ENCODE results near the gene HIVEP1. TPM values are rescaled to one million over a fixed set of nuclear protein-coding genes. Genes with fewer than 3 reads are reported as not detected.
"Not testable (repeated sequence)": the region's sequence is repeated elsewhere in the genome, so short reads cannot be mapped to it uniquely, and the experiment has no call there.

HIVEP1 gene
- total RNA-seq, 1 donor from 2014 or later, result 25.7 TPM

- TF ChIP-seq CTCF (IDR thresholded peaks at IDR 0.05), result no peak
- no peaks in the 10 kb centered on the region for H3K27me3 ChIP-seq
- H3K9me3 ChIP-seq, result no peaks in the 10 kb centered on the region
- H3K4me3 ChIP-seq, result no peak overlapping the region
- ATAC-seq, result no peak
- H3K4me1 ChIP-seq, result no peaks in the 10 kb centered on the region
- DNase-seq, result no peak
- H3K27ac ChIP-seq, result no peak overlapping the region
- H3K36me3 ChIP-seq, result no peaks in the 10 kb centered on the region
- intact Hi-C loops (cut with DNase I), result no loop called here
These were observed 139.3 kb downstream of the HIVEP1 start for GRCh38 chr6:12151433-12151820.

GRCh38 chr6:12152023-12152970 lies 140.2 kb downstream of the HIVEP1 start:
- intact Hi-C loops (cut with DNase I), result no loop called here
- Histone ChIP-seq H3K4me3 (no peak overlapping the region), H3K27me3 (no peaks in the 10 kb centered on the region), H3K9me3 (no peaks in the 10 kb centered on the region), H3K36me3 (no peaks in the 10 kb centered on the region), H3K27ac (no peak overlapping the region), H3K4me1 (no peaks in the 10 kb centered on the region)
- no peak for TF ChIP-seq CTCF (IDR thresholded peaks at IDR 0.05)
- DNase-seq, result no peak
- ATAC-seq, result no peak

DNA sequence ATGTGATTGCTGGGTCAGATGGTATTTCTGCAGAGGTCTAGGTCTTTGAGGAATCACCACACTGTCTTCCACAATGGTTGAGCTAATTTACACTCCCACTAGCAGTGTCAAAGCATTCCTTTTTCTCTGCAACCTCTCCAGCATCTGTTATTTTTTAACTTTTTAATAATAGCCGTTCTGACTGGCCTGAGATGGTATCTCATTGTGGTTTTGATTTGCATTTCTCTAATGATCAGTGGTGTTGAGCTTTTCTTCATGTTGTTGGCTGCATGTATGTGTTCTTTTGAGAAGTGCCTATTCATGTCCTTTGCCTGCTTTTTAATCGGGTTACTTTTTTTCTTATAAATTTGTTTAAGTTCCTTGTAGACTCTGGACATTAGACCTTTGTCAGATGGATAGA lies 143.7 kb downstream of the HIVEP1 start:
- H3K4me3 ChIP-seq; ATAC-seq; intact Hi-C loops (cut with DNase I); H3K27me3 ChIP-seq; H3K27ac ChIP-seq; DNase-seq; H3K36me3 ChIP-seq; H3K4me1 ChIP-seq; H3K9me3 ChIP-seq: not testable (repeated sequence)

DNA sequence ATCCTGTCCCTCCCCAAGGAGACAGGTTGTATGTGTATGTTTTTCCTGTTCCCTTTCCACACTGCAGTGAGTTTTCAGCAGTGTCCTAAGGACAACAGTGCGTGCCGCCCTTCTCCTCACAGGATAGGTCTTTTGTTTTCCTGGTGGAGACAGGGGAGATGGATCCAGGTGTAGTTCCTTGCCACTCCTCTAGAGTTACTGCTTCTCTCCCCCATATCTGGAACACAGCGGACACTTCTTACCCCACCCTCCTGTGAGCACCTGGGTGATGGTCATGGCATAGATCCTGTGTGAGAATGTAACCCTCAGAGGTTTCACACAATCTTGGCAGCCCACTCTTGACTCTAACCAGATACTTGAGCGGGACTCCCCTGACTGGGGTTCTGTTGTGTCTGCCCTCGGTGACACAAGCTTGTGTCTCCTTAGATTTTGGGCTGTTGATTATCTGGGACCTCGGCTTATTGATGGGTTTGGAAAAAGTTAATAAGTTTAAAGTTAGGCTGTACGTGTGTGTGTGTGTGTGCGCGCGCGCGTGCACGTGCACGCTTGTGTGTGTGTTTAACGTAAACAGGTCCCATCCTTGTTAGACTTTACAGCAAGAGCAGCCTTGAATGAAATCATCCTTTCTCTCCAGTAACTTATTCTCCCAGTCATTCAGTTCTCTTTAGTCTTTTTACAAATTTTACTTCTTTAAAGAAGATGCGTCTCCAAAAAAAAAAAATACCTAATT lies 146.7 kb downstream of the HIVEP1 start:
- Histone ChIP-seq H3K27ac (no peak overlapping the region), H3K4me3 (no peak overlapping the region), H3K27me3 (no peaks in the 10 kb centered on the region), H3K36me3 (peaks cover 18% of the 10 kb centered on the region), H3K4me1 (no peaks in the 10 kb centered on the region), H3K9me3 (no peaks in the 10 kb centered on the region)
- no peak for DNase-seq
- ATAC-seq, result no peak
- intact Hi-C loops (cut with DNase I), result no loop called here
- no peak for TF ChIP-seq CTCF (IDR thresholded peaks at IDR 0.05)

DNA sequence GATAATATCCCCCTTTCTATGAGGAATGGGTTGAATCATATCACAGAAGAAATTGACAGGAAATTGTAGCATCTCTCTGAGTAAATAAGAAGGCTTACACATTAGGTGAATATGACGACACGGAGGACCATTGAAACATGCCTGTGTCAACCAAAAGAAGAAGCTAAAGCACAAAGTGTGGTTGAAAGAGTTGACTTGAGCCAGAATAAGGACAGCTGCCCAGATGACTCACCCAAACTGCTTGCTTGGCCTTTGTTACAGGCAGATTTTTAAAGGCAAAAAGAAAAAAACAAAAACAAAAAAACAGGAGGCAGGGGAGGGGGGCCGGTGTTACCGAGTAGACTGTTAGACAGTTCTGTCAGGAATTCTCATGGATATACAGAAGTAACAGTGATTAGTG lies 148.2 kb downstream of the HIVEP1 start:
- Histone ChIP-seq H3K27me3 (no peaks in the 10 kb centered on the region), H3K4me1 (no peaks in the 10 kb centered on the region), H3K9me3 (no peaks in the 10 kb centered on the region), H3K4me3 (no peak overlapping the region), H3K36me3 (peaks cover 24% of the 10 kb centered on the region), H3K27ac (no peak overlapping the region)
- no peak for TF ChIP-seq CTCF (IDR thresholded peaks at IDR 0.05)
- intact Hi-C loops (cut with DNase I), result no loop called here
- DNase-seq (no peak), ATAC-seq (no peak)

DNA sequence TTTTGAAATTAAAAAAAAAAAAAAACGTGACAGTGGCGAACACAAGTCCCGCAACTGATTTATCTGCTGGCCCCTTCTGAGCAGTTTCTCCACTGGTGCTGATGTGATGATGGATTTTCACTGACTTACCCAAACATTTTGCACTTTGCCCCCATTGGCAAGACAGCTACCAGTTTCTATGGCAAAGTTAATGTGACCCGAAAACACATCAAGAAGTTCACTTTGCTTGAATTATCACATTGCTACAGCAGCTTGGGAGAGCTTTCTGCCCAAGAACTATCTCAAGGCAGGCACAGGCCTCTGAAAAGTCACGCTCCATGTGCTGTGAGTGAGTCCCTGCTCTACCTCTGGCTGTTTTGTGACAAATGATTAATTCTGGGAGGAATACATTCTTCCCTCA lies 150.1 kb downstream of the HIVEP1 start:
- no peaks in the 10 kb centered on the region for H3K9me3 ChIP-seq
- TF ChIP-seq CTCF (IDR thresholded peaks at IDR 0.05), result no peak
- H3K36me3 ChIP-seq, result peaks cover 24% of the 10 kb centered on the region
- no peaks in the 10 kb centered on the region for H3K27me3 ChIP-seq
- intact Hi-C loops (cut with DNase I), result no loop called here
- H3K4me1 ChIP-seq, result no peaks in the 10 kb centered on the region
- DNase-seq, result no peak
- H3K4me3 ChIP-seq, result no peak overlapping the region
- no peak for ATAC-seq
- no peak overlapping the region for H3K27ac ChIP-seq

All from upper lobe of right lung (tissue), 1 donor.